Adipocyte (in vitro differentiated cells): ENCODE data around the gene NEK2.
"Not testable (repeated sequence)": the region's sequence is repeated elsewhere in the genome, so short reads cannot be mapped to it uniquely, and the experiment has no call there.

Experiments
- DNase-seq: peaks from one replicate; pipeline ENCODE4 v3.0.0-alpha.2; 2015; ENCODE audit warnings: low read depth
- H3K27me3 ChIP-seq: replicated peaks from 2 replicates; pipeline ENCODE4 v1.7.0; 2013; ENCODE audit warnings: mild to moderate bottlenecking, low read length, moderate library complexity; ENCODE audit not compliant: control insufficient read depth, insufficient read depth
- H3K36me3 ChIP-seq: 2 replicates; pipeline ENCODE4 v1.7.0; 2013; ENCODE audit warnings: low read length, mild to moderate bottlenecking, moderate library complexity; ENCODE audit not compliant: control insufficient read depth, insufficient read depth, severe bottlenecking
- H3K4me1 ChIP-seq: 2 replicates; pipeline ENCODE4 v1.7.0; 2013; ENCODE audit warnings: mild to moderate bottlenecking, low read length, moderate library complexity; ENCODE audit not compliant: control insufficient read depth, insufficient read depth
- H3K4me3 ChIP-seq: 2 replicates; pipeline ENCODE4 v1.7.0; 2013; ENCODE audit warnings: mild to moderate bottlenecking, low read length, moderate library complexity
- H3K9ac ChIP-seq: 2 replicates; pipeline ENCODE4 v1.7.0; 2013; ENCODE audit warnings: mild to moderate bottlenecking, low read length, moderate library complexity
- H3K9me3 ChIP-seq: 2 replicates; pipeline ENCODE4 v1.7.0; 2013; ENCODE audit warnings: mild to moderate bottlenecking, low read length, moderate library complexity; ENCODE audit not compliant: control insufficient read depth

Gene NEK2

GRCh38 chr1:211628417-211628816 lies 47.0 kb downstream of the NEK2 start:
- no peaks in the 10 kb centered on the region for H3K27me3 ChIP-seq
- no peaks in the 10 kb centered on the region for H3K9me3 ChIP-seq
- no peaks in the 10 kb centered on the region for H3K36me3 ChIP-seq
- no peak overlapping the region for H3K4me3 ChIP-seq
- no peak for DNase-seq
- H3K9ac ChIP-seq: no peak overlapping the region
- H3K4me1 ChIP-seq: peaks cover 5% of the 10 kb centered on the region

- DNase-seq: no peak
- no peaks in the 10 kb centered on the region for H3K4me1 ChIP-seq
- H3K4me3 ChIP-seq: no peak overlapping the region
- no peaks in the 10 kb centered on the region for H3K27me3 ChIP-seq
- no peaks in the 10 kb centered on the region for H3K36me3 ChIP-seq
- no peak overlapping the region for H3K9ac ChIP-seq
- no peaks in the 10 kb centered on the region for H3K9me3 ChIP-seq
Observed at GRCh38 chr1:211627259-211627658, 48.2 kb downstream of the NEK2 start.

- H3K27me3 ChIP-seq, H3K9ac ChIP-seq, H3K4me1 ChIP-seq, H3K4me3 ChIP-seq, DNase-seq, H3K9me3 ChIP-seq, H3K36me3 ChIP-seq: not testable (repeated sequence)
Observed at GRCh38 chr1:211625866-211626265, 49.6 kb downstream of the NEK2 start.

DNA sequence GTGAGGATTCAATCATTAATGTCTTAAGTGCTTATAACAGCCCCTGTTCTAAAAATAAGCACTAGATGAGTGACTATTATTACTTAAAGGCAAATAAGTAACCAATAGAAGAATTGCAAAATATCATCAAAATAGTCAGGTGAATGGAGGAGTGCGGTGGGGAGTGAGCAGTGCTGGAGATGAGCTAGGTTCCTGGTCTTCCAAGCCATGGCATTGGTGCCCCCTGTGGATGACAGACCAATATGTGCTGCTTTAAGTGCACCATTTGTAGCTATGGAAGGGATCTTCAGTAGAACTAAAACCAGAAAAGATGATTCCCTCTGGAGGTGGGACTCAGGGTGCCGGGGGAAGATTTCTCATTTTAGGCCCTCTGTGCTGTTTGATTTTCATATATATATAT lies 50.4 kb downstream of the NEK2 start:
- DNase-seq: no peak
- no peaks in the 10 kb centered on the region for H3K9me3 ChIP-seq

DNA sequence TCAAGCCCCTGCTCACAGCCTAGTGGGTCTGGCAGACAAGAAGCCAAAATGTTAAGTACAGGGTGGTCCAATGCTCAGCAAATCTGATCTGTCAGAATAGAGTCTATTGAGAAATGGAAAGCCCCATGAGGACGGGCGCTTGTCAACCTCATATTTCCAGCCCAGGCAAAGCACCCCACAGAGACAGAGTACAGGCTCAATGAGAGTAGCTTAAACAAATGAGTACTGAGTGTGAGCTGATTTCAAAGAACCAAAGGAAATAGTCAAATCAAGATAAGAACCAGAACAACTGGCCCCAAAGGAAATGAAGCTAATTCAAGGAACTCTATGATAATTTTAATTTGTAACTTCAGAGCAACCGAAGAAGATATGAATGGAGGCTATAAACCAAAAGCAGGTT lies 51.9 kb downstream of the NEK2 start:
- H3K4me1 ChIP-seq: peaks cover 5% of the 10 kb centered on the region
- no peaks in the 10 kb centered on the region for H3K27me3 ChIP-seq
- H3K9ac ChIP-seq: no peak overlapping the region
- H3K9me3 ChIP-seq: no peaks in the 10 kb centered on the region
- no peak for DNase-seq
- H3K36me3 ChIP-seq: no peaks in the 10 kb centered on the region
- H3K4me3 ChIP-seq: no peak overlapping the region

More for the DNA sequence above, 50.4 kb downstream of the NEK2 start:
- no peak overlapping the region for H3K4me3 ChIP-seq
- no peak overlapping the region for H3K9ac ChIP-seq
- peaks cover 5% of the 10 kb centered on the region for H3K4me1 ChIP-seq
- no peaks in the 10 kb centered on the region for H3K36me3 ChIP-seq
- no peaks in the 10 kb centered on the region for H3K27me3 ChIP-seq

DNA sequence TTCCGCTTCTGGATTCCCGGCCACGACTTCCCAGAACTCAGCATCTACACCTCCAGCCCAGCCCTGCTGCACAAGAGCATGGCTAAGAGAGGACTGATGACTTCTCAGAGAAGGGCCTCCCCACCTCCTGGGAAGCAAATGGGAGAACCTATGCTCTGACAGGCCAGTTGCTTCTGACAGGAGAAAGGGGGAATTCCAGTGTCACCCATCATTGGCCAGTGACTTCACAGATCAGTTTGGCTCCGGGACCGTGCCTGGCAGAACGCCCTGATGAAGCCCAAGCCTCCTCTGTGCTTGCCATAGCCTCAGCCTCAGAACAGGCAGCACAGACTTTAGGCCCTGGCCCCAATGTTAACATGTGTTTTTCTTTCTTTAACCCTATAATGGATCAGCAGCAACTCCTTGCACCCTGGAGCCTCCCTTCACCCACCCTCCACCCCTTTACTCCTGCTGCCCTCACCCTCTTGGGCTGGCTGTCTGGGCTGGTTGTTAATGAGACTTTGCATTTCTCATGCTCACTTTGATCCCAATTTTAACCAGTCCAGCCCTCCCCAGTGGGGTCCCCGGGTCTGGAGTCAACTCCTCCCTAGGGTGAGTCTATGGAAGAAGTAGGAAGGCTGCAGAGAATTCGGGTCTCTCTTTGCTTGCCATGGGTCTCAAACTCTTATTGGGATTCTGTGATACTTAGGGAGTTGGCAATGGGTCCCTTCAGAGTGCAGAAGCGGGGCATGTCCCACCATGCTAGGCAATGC lies 53.8 kb downstream of the NEK2 start:
- no peak overlapping the region for H3K9ac ChIP-seq
- no peaks in the 10 kb centered on the region for H3K9me3 ChIP-seq
- no peak for DNase-seq
- no peaks in the 10 kb centered on the region for H3K36me3 ChIP-seq
- H3K27me3 ChIP-seq: no peaks in the 10 kb centered on the region
- no peak overlapping the region for H3K4me3 ChIP-seq
- peaks cover 12% of the 10 kb centered on the region for H3K4me1 ChIP-seq

DNA sequence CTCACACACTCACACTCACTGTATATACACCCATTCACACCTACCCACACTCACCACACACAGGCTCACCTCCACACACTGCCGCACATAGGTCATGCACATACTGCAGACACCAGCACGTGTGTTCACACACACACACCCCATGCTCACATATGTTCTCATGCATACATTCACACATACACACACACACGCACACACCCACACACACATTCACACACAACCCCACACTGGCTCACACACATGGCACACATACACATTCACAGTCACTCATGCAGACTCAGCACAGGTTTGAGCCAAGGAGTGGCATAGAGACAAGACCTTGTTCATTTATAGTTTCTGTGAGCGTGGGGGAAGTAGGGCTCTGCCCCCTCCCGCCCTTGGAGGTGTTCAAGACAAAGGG lies 55.3 kb downstream of the NEK2 start:
- Histone ChIP-seq H3K27me3 (no peaks in the 10 kb centered on the region), H3K36me3 (no peaks in the 10 kb centered on the region), H3K4me1 (peaks cover 20% of the 10 kb centered on the region), H3K9me3 (no peaks in the 10 kb centered on the region), H3K9ac (no peak overlapping the region), H3K4me3 (no peak overlapping the region)
- DNase-seq: no peak

- no peak overlapping the region for H3K9ac ChIP-seq
- DNase-seq: no peak
- H3K27me3 ChIP-seq: no peaks in the 10 kb centered on the region
- no peaks in the 10 kb centered on the region for H3K9me3 ChIP-seq
- H3K4me1 ChIP-seq: peaks cover 20% of the 10 kb centered on the region
- H3K36me3 ChIP-seq: no peaks in the 10 kb centered on the region
- H3K4me3 ChIP-seq: no peak overlapping the region
Observed at GRCh38 chr1:211619033-211619996, 56.1 kb downstream of the NEK2 start.

- no peak overlapping the region for H3K9ac ChIP-seq
- H3K4me1 ChIP-seq: peaks cover 32% of the 10 kb centered on the region
- H3K27me3 ChIP-seq: no peaks in the 10 kb centered on the region
- DNase-seq: no peak
- H3K4me3 ChIP-seq: no peak overlapping the region
- H3K9me3 ChIP-seq: no peaks in the 10 kb centered on the region
- no peaks in the 10 kb centered on the region for H3K36me3 ChIP-seq
Observed at GRCh38 chr1:211616965-211617297, 58.5 kb downstream of the NEK2 start.

DNA sequence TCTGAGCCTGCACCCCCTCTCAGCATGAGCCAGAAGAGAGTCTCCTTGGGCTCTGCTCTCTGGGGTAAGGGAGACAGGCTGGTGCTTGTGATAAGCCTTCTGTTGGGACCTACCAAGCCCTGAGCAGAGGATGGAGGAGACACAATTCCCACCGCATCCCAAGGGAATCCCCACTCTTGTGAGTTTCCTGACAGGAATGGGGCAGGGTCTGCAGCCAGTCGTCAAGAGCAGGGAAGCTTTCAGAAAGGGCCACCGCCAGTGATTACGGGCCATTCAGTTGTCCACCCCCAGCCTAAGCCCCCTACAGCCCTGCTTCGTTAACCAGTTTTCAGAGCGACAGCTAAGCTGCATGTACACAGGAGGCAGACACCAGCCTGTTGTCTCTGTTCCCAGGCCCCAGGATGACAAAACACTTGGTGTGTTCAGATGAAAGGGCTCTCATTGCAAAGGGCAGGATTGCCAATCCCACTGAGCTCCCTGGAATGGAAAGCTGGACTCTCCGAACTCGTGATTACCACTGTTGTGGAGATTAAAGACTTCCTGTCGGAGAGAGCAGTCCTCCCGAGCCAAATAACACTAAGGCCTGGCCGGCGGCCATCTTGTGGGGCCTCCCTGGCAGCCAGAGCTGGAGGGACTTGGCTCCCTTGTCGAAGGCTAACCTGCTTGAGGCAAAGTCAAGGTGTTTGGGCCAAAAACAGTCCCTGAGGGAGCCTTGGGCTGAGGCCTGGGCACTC lies 59.0 kb downstream of the NEK2 start:
- no peaks in the 10 kb centered on the region for H3K36me3 ChIP-seq
- H3K4me3 ChIP-seq: peak overlapping the region; percentile 8
- DNase-seq: no peak
- no peaks in the 10 kb centered on the region for H3K9me3 ChIP-seq
- H3K27me3 ChIP-seq: no peaks in the 10 kb centered on the region
- H3K4me1 ChIP-seq: peaks cover 30% of the 10 kb centered on the region
- peak overlapping the region; percentile 42 for H3K9ac ChIP-seq

DNA sequence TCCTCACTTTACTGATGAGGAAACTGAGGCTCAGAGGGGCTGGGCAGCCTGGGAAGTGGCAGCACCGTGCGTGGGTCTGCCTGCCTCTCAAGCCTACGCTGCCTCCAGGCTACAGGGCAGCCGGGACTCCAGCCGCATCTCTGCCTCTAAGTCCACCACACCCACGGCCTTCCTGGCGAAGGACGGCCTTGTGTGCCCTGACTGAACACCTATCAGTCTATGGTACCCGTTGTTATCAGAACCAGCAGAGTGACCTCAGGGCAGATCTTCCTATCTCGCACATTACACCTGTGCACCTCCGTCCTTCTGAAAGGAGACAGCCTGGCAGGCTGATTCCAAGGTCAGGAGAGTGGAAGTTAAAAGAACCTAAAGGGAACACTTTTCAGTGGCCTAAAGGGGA lies 60.8 kb downstream of the NEK2 start:
- Histone ChIP-seq H3K4me3 (no peak overlapping the region), H3K36me3 (no peaks in the 10 kb centered on the region), H3K4me1 (peaks cover 38% of the 10 kb centered on the region), H3K9me3 (no peaks in the 10 kb centered on the region), H3K9ac (no peak overlapping the region), H3K27me3 (no peaks in the 10 kb centered on the region)
- DNase-seq: no peak
